GM21528 (cell line): ENCODE measurements around the gene DDX42.
A peak's percentile ranks its signal among the peaks of the same experiment; 100 is the strongest.

ENCODE experiments used
- ATAC-seq: cut with Tn5 transposase; IDR thresholded peaks from one replicate; pipeline ENCODE4 v1.9.1; 2021; ENCODE audit warnings: mild to moderate bottlenecking, moderate library complexity; ENCODE audit not compliant: unreplicated experiment, low FRiP score

Gene DDX42

GRCh38 chr17:63774141-63774968 lies at the start of gene DDX42:
TSS of gene DDX42 (plus strand) at chr17:63774170. CDS start at chr17:63787050, 12,880 bp downstream.
- peak; percentile 5 for ATAC-seq

DNA sequence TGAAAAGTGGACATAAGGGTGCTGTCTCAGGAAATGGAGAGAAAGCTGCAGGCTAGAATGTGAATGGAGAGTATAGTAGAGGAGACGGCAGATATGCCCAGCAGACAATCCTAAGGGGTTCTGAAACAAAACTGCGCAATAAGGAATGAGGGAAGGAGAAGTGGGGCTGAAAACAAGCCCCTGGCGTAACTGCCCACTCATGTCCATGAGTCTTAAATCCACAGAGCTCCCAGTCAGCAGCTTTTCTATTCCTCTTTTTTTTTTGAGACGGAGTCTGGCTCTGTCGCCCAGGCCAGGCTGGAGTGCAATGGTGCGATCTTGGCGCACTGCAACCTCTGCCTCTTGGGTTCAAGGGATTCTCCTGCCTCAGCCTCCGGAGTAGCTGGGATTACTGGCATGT lies 38.3 kb upstream of the DDX42 start:
- ATAC-seq: no peak

GRCh38 chr17:63740464-63741142 lies 33.4 kb upstream of the DDX42 start:
- no peak for ATAC-seq

GRCh38 chr17:63741143-63741407 lies 32.9 kb upstream of the DDX42 start:
- ATAC-seq: peak; percentile 7

- peak; percentile 78 for ATAC-seq
Observed at GRCh38 chr17:63741408-63742173, 32.4 kb upstream of the DDX42 start, which contains the start of gene STRADA. TSS of gene STRADA (minus strand) at chr17:63741799. CDS start at chr17:63728369, 13,430 bp downstream.

- ATAC-seq: no peak
Observed at GRCh38 chr17:63751806-63752205, 22.2 kb upstream of the DDX42 start.

GRCh38 chr17:63752707-63753106 lies 21.3 kb upstream of the DDX42 start:
- ATAC-seq: no peak

GRCh38 chr17:63753215-63753614 lies 20.8 kb upstream of the DDX42 start:
- no peak for ATAC-seq

GRCh38 chr17:63754046-63754445 lies 19.9 kb upstream of the DDX42 start:
- no peak for ATAC-seq

DNA sequence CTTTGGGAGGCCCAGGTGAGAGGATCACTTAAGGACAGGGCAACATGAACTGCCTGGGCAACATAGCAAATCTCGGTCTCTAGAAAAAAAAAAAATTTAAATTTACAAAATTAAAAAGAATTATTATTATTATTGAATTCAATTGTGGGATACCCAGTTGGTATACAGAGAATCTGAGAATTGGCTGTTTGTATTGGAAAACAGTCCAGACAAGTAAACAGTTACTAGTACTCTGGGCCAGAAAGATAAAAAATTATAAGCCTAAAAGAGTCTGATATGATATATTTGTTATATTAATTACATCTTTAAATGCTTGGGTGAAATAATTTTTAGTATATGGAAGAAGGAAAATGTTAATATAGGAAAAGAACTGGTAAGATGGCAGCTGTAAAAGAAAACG lies 15.5 kb upstream of the DDX42 start:
- ATAC-seq: no peak

GRCh38 chr17:63760771-63761539 lies 13.0 kb upstream of the DDX42 start:
- no peak for ATAC-seq

DNA sequence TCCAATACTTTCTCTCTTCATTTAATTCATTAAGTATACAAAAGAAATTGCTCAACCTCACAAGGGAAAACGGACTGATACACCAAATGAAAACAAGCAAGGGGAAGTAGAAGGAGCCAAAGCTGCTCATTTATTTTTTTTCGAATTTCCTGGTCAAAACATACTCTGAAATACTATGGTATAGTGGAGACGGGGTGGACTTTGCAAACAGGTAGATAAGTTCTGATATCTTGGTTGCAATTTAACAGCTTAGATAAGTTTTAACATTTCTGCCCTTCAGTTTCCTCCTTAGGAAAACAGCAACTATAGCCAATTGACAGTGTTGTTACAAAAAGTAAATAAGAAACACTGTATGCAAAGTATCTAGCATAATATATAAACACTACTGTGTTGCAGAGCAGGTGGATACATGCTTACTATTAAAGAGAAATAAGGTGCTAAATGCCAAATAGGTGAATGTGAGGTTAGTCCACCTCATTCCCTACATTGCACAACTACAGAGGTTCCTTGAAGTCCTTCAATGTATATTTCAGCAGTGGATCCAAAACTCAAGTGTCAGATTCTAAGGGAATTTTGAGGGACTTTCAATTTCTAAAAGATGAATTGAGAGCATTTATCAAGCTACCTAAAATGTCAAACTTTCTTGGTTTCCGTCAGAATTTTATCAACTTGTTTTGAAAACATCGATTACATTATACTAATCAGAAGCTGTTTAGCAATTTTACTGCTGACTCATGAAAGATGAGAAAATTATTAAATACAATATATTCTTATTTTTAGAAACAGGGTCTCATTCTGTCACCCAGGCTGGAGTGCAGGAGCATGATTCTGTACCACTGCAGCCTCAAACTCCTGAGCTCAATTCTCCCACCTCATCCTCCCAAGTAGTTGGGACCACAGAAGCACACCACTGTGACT lies 11.6 kb upstream of the DDX42 start:
- ATAC-seq: no peak

GRCh38 chr17:63764716-63765115 lies 9.3 kb upstream of the DDX42 start:
- ATAC-seq: no peak

DNA sequence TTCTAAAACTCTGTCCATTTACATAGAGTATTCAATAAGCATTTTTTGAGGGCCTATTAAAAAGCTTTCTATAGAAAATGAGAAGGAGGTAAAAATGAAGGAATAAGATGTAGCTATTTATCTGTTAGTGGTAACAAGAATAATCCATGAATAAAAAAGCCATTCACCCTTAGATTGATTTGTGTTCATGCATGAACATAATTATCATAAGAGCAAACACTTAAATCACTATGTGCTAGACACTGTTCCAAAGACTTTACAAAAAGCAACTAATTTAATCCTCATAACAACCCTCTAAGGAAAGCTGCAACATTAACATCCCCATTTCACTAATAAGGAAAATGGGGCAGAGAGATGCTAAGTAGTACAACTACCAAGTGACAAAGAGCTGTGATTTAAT lies 7.2 kb upstream of the DDX42 start:
- no peak for ATAC-seq

DNA sequence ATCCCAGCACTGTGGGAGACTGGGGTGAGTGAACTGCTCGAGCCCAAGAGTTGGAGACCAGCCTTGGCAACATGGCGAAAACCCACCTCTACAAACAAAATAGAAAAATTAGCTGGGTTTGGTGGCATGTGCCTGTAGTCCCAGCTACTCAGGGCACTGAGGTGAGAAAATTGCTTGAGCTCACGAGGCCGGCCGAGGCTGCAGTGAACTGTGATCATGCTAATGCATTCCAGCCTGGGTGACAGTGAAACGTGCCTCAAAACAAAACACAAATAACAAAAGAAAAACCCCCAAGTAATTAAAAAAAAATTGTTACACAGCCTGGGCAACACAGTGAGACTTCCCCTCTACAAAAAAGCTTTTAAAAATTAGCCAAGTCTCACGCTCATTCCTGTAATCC lies 5.5 kb upstream of the DDX42 start:
- no peak for ATAC-seq

DNA sequence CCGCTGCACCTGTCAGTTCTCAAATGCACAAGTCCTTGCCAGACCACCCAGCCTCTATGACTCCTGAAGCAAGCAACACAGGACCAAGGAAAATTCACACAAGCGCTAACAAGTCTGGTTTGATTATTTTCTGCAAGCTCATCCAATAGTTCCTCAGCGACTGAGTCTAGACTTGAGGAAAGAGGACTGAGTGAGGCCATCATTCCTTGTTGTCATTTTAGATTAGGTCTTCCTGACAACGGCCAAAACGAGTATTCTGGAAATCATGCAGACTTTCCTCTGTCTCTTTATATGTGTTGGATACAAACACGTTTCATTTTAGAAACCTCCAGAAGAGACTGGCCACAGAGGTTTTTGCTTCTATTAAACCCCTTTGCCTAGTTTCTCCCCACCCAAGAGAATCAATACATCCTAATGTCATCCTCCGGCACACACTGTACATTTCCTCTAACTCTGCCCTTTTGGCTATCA lies 1.1 kb upstream of the DDX42 start:
- ATAC-seq: no peak

DNA sequence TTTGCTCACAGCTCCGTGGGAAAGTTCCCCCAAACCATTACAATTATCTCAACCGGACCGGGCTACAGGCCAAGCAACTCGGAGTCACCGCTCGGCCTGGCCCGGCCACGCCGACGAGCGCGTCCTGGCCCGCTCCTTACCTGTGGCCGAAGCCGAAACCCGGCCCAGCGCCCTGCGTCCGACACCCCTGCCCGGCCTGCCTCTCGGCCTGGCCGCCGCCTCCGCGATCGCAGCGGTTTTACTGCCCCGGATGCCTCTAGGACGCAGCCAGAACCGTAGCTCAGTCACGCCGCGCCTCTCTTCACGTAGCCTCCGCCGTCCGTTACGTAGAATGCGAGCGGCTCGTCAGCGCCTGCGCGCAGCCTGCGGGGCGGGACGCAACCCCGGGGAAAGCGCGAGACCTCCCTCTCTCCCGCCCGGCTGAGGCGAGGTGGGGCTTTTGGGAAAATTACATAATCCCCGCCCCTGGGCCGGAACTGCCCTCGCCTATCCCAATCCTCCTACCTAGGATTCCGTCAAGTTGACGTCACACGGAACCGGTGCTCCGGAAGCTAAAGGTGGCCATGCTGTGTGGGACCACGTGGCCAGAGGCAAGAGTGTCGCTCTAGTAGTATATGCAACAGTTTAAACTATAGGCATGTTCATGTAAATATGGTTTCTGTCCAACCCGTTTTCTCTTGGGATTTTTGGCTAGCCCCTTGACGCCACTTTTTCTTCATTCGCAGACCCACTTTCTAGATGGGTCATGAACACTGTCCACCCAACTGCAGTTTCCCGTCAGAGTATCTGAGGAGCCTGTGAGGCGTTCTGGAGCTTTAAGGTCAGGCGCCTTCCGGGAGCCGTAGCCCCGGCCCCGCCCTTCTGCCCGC lies 464 bp upstream of the DDX42 start, which contains the start of gene CCDC47:
Gene CCDC47 (minus strand): TSS at position 326 of the 869 bp plus-strand sequence. CDS start 7,422 bp downstream, outside the sequence.
- ATAC-seq: peak; percentile 87

- ATAC-seq: no peak
Observed at GRCh38 chr17:63774969-63775265, 947 bp downstream of the DDX42 start.

- ATAC-seq: no peak
Observed at GRCh38 chr17:63775420-63775819, 1.4 kb downstream of the DDX42 start.
